OCI-LY7 (cell line): ENCODE measurements around the gene GNB2.

Experiments
- EZH2phosphoT487 ChIP-seq: fragments of 200-600 bp; sonication (generic); IDR thresholded peaks from 2 replicates; pipeline ENCODE4 v1.6.1; 2018; ENCODE audit warnings: low read depth, borderline replicate concordance, mild to moderate bottlenecking, mixed run types, antibody characterized with exemption, low read length, moderate library complexity, mixed read lengths
- TF ChIP-seq, protein P1 (sequence below): fragments of 200-600 bp; sonication (generic); conservative IDR thresholded peaks from 2 replicates; pipeline ENCODE4 v1.5.1; 2014; ENCODE audit warnings: mild to moderate bottlenecking, antibody characterized with exemption, low read length, moderate library complexity, mixed read lengths

DNA sequence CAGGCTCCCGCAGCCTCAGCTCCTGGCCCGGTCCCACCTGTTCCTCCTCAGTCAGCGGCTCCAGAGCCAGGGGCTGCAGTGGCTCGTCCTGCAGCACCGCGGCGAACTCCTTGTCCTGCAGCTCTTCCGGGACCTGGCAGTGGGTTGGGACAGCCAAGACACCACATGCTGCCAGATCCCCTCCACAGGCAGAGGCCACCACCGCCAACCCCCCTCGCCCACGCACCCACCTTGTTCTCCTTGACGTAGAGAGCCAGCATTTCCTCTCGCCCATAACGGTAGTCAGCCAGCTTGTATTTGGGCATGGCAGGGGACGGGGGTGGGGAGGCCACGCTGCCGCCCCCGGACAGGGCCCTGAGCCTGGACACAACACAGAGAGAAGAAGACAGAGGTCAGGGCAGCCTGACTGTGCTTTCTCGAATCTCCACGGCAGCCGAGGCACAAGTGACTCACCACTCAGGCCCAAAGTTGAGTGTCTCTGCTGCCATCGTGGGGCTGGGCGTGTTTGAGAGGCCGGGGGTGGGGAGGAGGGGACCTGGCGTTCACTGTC lies 14.3 kb downstream of the GNB2 start:
- TF ChIP-seq, protein P1, sequence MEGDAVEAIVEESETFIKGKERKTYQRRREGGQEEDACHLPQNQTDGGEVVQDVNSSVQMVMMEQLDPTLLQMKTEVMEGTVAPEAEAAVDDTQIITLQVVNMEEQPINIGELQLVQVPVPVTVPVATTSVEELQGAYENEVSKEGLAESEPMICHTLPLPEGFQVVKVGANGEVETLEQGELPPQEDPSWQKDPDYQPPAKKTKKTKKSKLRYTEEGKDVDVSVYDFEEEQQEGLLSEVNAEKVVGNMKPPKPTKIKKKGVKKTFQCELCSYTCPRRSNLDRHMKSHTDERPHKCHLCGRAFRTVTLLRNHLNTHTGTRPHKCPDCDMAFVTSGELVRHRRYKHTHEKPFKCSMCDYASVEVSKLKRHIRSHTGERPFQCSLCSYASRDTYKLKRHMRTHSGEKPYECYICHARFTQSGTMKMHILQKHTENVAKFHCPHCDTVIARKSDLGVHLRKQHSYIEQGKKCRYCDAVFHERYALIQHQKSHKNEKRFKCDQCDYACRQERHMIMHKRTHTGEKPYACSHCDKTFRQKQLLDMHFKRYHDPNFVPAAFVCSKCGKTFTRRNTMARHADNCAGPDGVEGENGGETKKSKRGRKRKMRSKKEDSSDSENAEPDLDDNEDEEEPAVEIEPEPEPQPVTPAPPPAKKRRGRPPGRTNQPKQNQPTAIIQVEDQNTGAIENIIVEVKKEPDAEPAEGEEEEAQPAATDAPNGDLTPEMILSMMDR, result no peak
- TF ChIP-seq EZH2phosphoT487, result no peak
